ENCODE data around the gene LRBA. TPM values are rescaled to one million over a fixed set of nuclear protein-coding genes. Genes with fewer than 3 reads are reported as not detected.
A peak's percentile ranks its signal among the peaks of the same experiment; 100 is the strongest.

Gene LRBA
- total RNA-seq, 5 donors from 2014 or later (not counting 1 experiment from before 2014, with no cell fraction given) = 56.1 to 81.7 (median 56.9) TPM

DNA sequence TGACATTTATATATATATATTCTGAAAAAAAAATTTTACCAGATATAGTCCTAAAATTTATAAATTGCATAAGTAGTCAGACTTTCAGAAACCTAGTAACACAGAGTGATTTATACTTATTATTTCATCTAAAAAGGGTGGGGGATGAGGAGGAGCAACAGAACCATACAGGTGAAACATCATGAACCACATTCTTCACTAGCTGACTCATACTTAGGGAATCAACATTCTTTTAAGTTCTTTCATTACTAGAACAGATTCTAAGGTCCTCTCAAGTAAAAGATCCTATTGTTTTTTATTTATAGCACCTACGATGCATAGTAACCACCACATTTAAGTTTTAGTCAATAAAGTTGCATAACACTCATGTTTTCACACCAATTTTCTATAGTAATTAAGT, 166.1 kb downstream of the LRBA start:
- no CpG with 5 or more reads among the region's 1 CpG for WGBS (ENCODE audit: insufficient coverage)

DNA sequence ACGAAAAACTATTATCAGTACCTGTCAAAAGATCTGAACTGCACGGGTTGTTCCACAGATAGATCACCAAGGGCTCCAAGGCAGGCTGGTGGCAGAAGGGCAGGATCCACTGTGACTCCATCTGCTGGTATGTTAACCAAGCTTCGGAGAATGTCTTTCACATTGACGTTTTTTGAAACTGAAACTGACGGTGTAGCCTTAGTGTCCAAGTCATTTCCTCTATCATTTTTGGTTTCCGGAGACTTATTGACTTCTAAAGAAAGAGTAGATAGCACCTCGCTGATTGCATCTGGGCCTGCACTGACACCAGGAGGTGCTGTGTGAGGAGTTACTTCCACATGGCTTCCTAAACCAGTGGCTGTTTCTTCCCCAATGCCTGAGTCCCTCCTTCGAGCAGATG, 186.9 kb downstream of the LRBA start:
- no peaks in the 10 kb centered on the region for H3K9me3 Mint-ChIP-seq
- Histone ChIP-seq H3K36me3 (ENCODE audit: control insufficient read depth in 2 of 2, extremely low read depth in 1 of 2, insufficient read depth in 1 of 2, low read length in 1 of 2) (peaks cover 0 to 21% of the 10 kb centered on the region in 2 donors), H3K9me3 (no peaks in the 10 kb centered on the region), H3K27ac (ENCODE audit: low read length) (peak overlapping the region; percentile 83), H3K4me3 (ENCODE audit: control insufficient read depth in 1 of 2, extremely low read depth in 1 of 2, low read length in 1 of 2) (peak overlapping the region in 1 of 2 donors; percentile 48), H3K27me3 (replicated peaks in 1 of 2; ENCODE audit: control insufficient read depth in 2 of 2, extremely low read depth in 1 of 2, insufficient read depth in 2 of 2, low read length in 1 of 2) (no peaks in the 10 kb centered on the region), H3K4me1 (ENCODE audit: control insufficient read depth in 1 of 2, extremely low read depth in 1 of 2, insufficient read depth in 2 of 2, low read length in 2 of 2) (peaks cover 0 to 18% of the 10 kb centered on the region in 2 experiments)
- peak; percentile 67 to 94 (median 82) for ATAC-seq (replicated peaks in 1 of 4)
- POLR2A ChIA-PET = interaction anchor here in 1 of 2 donors (0.6 kb wide), 1 partner anchor 37 kb away, joined by 3 read pairs; no protein-coding TSS in a partner anchor
- DNase-seq = peak in 34 of 35 experiments; percentile 5 to 81 (median 46)
- H3K4me3 Mint-ChIP-seq = peak overlapping the region; percentile 33 to 71 (median 68)
- peaks cover 30 to 54% (median 52%) of the 10 kb centered on the region in 3 donors for H3K4me1 Mint-ChIP-seq
- CTCF ChIA-PET = interaction anchor here in 1 of 2 donors (0.6 to 2.3 kb wide), 8 partner anchors 9 to 131 kb away, joined by 3 to 19 read pairs (median 4); no protein-coding TSS in a partner anchor
- WGBS (ENCODE audit: insufficient coverage) = 14% methylated on average over 6 of the region's 8 CpGs
- peaks cover 63% of the 10 kb centered on the region for H3K36me3 Mint-ChIP-seq
- H3K27ac Mint-ChIP-seq = peak overlapping the region; percentile 78 to 88
- no peaks in the 10 kb centered on the region for H3K27me3 Mint-ChIP-seq

More for the DNA sequence above, 166.1 kb downstream of the LRBA start:
- ATAC-seq (replicated peaks in 1 of 4) = no peak
- Mint-ChIP-seq H3K27me3 (no peaks in the 10 kb centered on the region), H3K36me3 (peaks cover 67% of the 10 kb centered on the region), H3K27ac (no peak overlapping the region), H3K9me3 (no peaks in the 10 kb centered on the region), H3K4me1 (peaks cover 0 to 6% (median 0%) of the 10 kb centered on the region in 3 donors), H3K4me3 (no peak overlapping the region)
- DNase-seq = no peak
- Histone ChIP-seq H3K27ac (ENCODE audit: low read length) (no peak overlapping the region), H3K9me3 (no peaks in the 10 kb centered on the region), H3K4me1 (ENCODE audit: control insufficient read depth in 1 of 2, extremely low read depth in 1 of 2, insufficient read depth in 2 of 2, low read length in 2 of 2) (no peaks in the 10 kb centered on the region), H3K27me3 (replicated peaks in 1 of 2; ENCODE audit: control insufficient read depth in 2 of 2, extremely low read depth in 1 of 2, insufficient read depth in 2 of 2, low read length in 1 of 2) (no peaks in the 10 kb centered on the region), H3K4me3 (ENCODE audit: control insufficient read depth in 1 of 2, extremely low read depth in 1 of 2, low read length in 1 of 2) (no peak overlapping the region), H3K36me3 (ENCODE audit: control insufficient read depth in 2 of 2, extremely low read depth in 1 of 2, insufficient read depth in 1 of 2, low read length in 1 of 2) (peaks cover 0 to 47% of the 10 kb centered on the region in 2 donors)
- CTCF ChIA-PET = interaction anchor here in 1 of 2 donors (0.6 kb wide), 1 partner anchor 18 kb away, joined by 5 read pairs; no protein-coding TSS in a partner anchor
- POLR2A ChIA-PET = interaction anchor here in 1 of 2 donors (0.6 kb wide), 1 partner anchor 32 kb away, joined by 3 read pairs; no protein-coding TSS in a partner anchor

DNA sequence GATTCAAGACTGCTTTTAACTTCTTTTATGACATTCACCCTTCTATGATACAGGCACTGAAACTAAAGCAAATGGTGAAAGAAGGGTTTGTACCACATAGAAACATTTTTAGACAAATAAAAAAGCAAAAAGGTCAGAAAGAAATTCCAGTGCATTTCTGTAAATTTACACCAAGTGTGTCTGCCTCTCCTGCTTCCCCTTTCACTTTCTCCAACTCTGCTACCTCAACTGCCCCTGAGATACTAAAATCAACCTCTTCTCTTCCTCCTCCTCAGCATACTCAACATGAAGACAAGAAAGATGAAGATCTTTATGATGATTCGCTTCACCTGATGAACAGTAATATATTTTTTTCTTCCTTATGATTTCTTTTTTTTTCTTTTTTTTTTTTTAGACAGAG, 187.9 kb downstream of the LRBA start:
- WGBS (ENCODE audit: insufficient coverage) = no CpG with 5 or more reads among the region's 1 CpG
- peak overlapping the region; percentile 83 for H3K27ac ChIP-seq (ENCODE audit: low read length)
- DNase-seq = peak in 1 of 35 experiments; percentile 6

DNA sequence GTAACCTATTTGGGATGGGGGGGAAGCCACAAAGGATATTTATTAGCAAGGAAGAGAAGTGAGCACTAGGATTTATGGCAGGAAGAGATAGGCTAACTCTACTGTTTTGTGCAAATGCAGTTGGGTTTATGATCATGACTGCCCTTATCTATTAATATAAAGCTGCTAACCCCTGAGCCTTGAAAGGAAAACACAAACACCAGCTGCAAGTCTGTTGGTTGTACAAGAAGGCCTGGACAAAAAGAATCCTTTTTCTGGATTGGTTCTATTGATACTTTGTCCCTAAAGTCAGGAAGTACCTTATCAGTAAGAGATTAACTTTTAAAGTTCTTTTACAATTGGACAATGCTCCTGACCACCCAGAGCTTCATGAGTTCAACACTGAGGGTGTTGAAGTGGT, 188.8 kb downstream of the LRBA start:
- peaks cover 0 to 21% of the 10 kb centered on the region in 2 experiments for H3K4me1 ChIP-seq (ENCODE audit: control insufficient read depth in 1 of 2, extremely low read depth in 1 of 2, insufficient read depth in 2 of 2, low read length in 2 of 2)
- POLR2A ChIA-PET = no interaction called here
- H3K4me3 Mint-ChIP-seq = no peak overlapping the region
- H3K27me3 Mint-ChIP-seq = no peaks in the 10 kb centered on the region
- no peaks in the 10 kb centered on the region for H3K27me3 ChIP-seq (replicated peaks in 1 of 2; ENCODE audit: control insufficient read depth in 2 of 2, extremely low read depth in 1 of 2, insufficient read depth in 2 of 2, low read length in 1 of 2)
- DNase-seq = no peak
- peak overlapping the region; percentile 34 for H3K27ac ChIP-seq (ENCODE audit: low read length)
- CTCF ChIA-PET = interaction anchor here (0.6 to 0.9 kb wide), 3 partner anchors 9 to 235 kb away, joined by 3 read pairs; no protein-coding TSS in a partner anchor
- H3K4me1 Mint-ChIP-seq = peaks cover 30 to 61% (median 56%) of the 10 kb centered on the region in 3 donors
- H3K36me3 ChIP-seq (ENCODE audit: control insufficient read depth in 2 of 2, extremely low read depth in 1 of 2, insufficient read depth in 1 of 2, low read length in 1 of 2) = peaks cover 0 to 24% of the 10 kb centered on the region in 2 donors
- H3K4me3 ChIP-seq (ENCODE audit: control insufficient read depth in 1 of 2, extremely low read depth in 1 of 2, low read length in 1 of 2) = no peak overlapping the region
- no peak for ATAC-seq (replicated peaks in 1 of 4)
- no peaks in the 10 kb centered on the region for H3K9me3 ChIP-seq
- H3K9me3 Mint-ChIP-seq = no peaks in the 10 kb centered on the region
- peak overlapping the region; percentile 4 to 42 for H3K27ac Mint-ChIP-seq
- H3K36me3 Mint-ChIP-seq = peaks cover 72% of the 10 kb centered on the region

More for the DNA sequence above, 187.9 kb downstream of the LRBA start:
- Histone ChIP-seq H3K4me3 (ENCODE audit: control insufficient read depth in 1 of 2, extremely low read depth in 1 of 2, low read length in 1 of 2) (no peak overlapping the region), H3K27me3 (replicated peaks in 1 of 2; ENCODE audit: control insufficient read depth in 2 of 2, extremely low read depth in 1 of 2, insufficient read depth in 2 of 2, low read length in 1 of 2) (no peaks in the 10 kb centered on the region), H3K9me3 (no peaks in the 10 kb centered on the region), H3K4me1 (ENCODE audit: control insufficient read depth in 1 of 2, extremely low read depth in 1 of 2, insufficient read depth in 2 of 2, low read length in 2 of 2) (peaks cover 0 to 21% of the 10 kb centered on the region in 2 experiments), H3K36me3 (ENCODE audit: control insufficient read depth in 2 of 2, extremely low read depth in 1 of 2, insufficient read depth in 1 of 2, low read length in 1 of 2) (peaks cover 0 to 24% of the 10 kb centered on the region in 2 donors)
- peak overlapping the region; percentile 4 to 42 for H3K27ac Mint-ChIP-seq
- no peaks in the 10 kb centered on the region for H3K9me3 Mint-ChIP-seq
- peak overlapping the region; percentile 7 to 33 (median 7) for H3K4me3 Mint-ChIP-seq
- CTCF ChIA-PET = interaction anchor here in 1 of 2 donors (0.7 to 2.3 kb wide), 4 partner anchors 13 to 40 kb away, joined by 3 to 19 read pairs (median 4); no protein-coding TSS in a partner anchor
- H3K36me3 Mint-ChIP-seq = peaks cover 66% of the 10 kb centered on the region
- peaks cover 30 to 55% (median 52%) of the 10 kb centered on the region in 3 donors for H3K4me1 Mint-ChIP-seq
- POLR2A ChIA-PET = interaction anchor here in 1 of 2 donors (0.8 kb wide), 1 partner anchor 40 kb away, joined by 3 read pairs; no protein-coding TSS in a partner anchor
- no peak for ATAC-seq (replicated peaks in 1 of 4)
- H3K27me3 Mint-ChIP-seq = no peaks in the 10 kb centered on the region

DNA sequence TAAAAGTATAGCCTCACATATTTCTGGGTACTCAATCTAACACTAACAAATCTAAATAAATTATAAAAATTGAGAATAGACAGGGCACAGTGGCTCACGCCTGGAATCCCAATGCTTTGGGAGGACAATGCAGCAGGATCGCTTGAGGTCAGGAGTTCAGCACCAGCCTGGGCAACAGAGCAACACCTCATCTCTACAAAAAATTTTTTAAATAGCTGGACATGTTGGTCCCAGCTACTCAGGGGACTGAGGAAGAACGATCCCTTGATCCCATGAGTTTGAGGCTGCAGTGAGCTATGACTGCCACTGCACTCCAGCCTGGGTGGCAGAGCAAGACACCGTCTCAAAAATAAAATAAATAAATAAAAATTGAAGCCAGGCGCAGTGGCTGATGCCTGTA, 192.7 kb downstream of the LRBA start:
- ATAC-seq (replicated peaks in 1 of 4) (no peak), DNase-seq (no peak)
- ChIA-PET CTCF (no interaction called here), POLR2A (no interaction called here)
- peaks cover 0 to 5% (median 0%) of the 10 kb centered on the region in 3 donors for H3K9me3 Mint-ChIP-seq
- H3K27ac ChIP-seq (ENCODE audit: low read length) = no peak overlapping the region
- no peaks in the 10 kb centered on the region for H3K27me3 Mint-ChIP-seq
- 100% methylated on average over 3 of the region's 5 CpGs for WGBS (ENCODE audit: insufficient coverage)
- peaks cover 0 to 6% of the 10 kb centered on the region in 2 experiments for H3K4me1 ChIP-seq (ENCODE audit: control insufficient read depth in 1 of 2, extremely low read depth in 1 of 2, insufficient read depth in 2 of 2, low read length in 2 of 2)
- peaks cover 0 to 14% of the 10 kb centered on the region in 2 donors for H3K36me3 ChIP-seq (ENCODE audit: control insufficient read depth in 2 of 2, extremely low read depth in 1 of 2, insufficient read depth in 1 of 2, low read length in 1 of 2)
- no peak overlapping the region for H3K27ac Mint-ChIP-seq
- no peaks in the 10 kb centered on the region for H3K27me3 ChIP-seq (replicated peaks in 1 of 2; ENCODE audit: control insufficient read depth in 2 of 2, extremely low read depth in 1 of 2, insufficient read depth in 2 of 2, low read length in 1 of 2)
- peaks cover 66% of the 10 kb centered on the region for H3K36me3 Mint-ChIP-seq
- no peaks in the 10 kb centered on the region for H3K9me3 ChIP-seq
- H3K4me1 Mint-ChIP-seq = peaks cover 19 to 41% (median 41%) of the 10 kb centered on the region in 3 donors
- H3K4me3 Mint-ChIP-seq = no peak overlapping the region
- H3K4me3 ChIP-seq (ENCODE audit: control insufficient read depth in 1 of 2, extremely low read depth in 1 of 2, low read length in 1 of 2) = no peak overlapping the region

DNA sequence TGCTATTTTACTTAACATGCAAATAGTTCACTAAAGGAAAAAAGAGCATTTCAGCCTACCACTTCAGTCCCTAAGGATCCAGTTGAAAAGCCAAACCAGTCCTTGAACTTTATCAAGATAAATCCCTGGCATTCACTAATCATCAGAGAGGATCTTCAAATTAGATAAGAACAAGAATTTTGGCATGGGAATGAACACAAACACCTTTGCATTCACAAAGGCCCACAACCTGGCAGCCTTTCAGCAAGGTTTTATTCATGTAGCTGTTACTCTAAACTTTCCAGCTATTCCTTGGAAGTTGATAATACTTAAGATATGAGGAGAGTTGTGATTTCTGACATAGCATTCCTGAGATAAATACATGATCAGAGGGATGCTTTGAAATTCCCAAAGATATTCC, 193.4 kb downstream of the LRBA start:
- CTCF ChIA-PET = no interaction called here
- POLR2A ChIA-PET = no interaction called here
- H3K36me3 Mint-ChIP-seq = peaks cover 63% of the 10 kb centered on the region
- no peak overlapping the region for H3K4me3 Mint-ChIP-seq
- H3K9me3 Mint-ChIP-seq = peaks cover 0 to 5% (median 0%) of the 10 kb centered on the region in 3 donors
- peaks cover 14 to 34% (median 34%) of the 10 kb centered on the region in 3 donors for H3K4me1 Mint-ChIP-seq
- no peak overlapping the region for H3K27ac ChIP-seq (ENCODE audit: low read length)
- H3K27ac Mint-ChIP-seq = no peak overlapping the region
- H3K27me3 ChIP-seq (replicated peaks in 1 of 2; ENCODE audit: control insufficient read depth in 2 of 2, extremely low read depth in 1 of 2, insufficient read depth in 2 of 2, low read length in 1 of 2) = no peaks in the 10 kb centered on the region
- H3K27me3 Mint-ChIP-seq = no peaks in the 10 kb centered on the region
- H3K36me3 ChIP-seq (ENCODE audit: control insufficient read depth in 2 of 2, extremely low read depth in 1 of 2, insufficient read depth in 1 of 2, low read length in 1 of 2) = peaks cover 0 to 14% of the 10 kb centered on the region in 2 donors
- no peaks in the 10 kb centered on the region for H3K9me3 ChIP-seq
- no peak for ATAC-seq (replicated peaks in 1 of 4)
- no peak for DNase-seq
- H3K4me1 ChIP-seq (ENCODE audit: control insufficient read depth in 1 of 2, extremely low read depth in 1 of 2, insufficient read depth in 2 of 2, low read length in 2 of 2) = peaks cover 0 to 3% of the 10 kb centered on the region in 2 experiments
- no peak overlapping the region for H3K4me3 ChIP-seq (ENCODE audit: control insufficient read depth in 1 of 2, extremely low read depth in 1 of 2, low read length in 1 of 2)
